NCI-H526 (cell line): ENCODE results near the gene TBX10.
"Not testable (repeated sequence)": the region's sequence is repeated elsewhere in the genome, so short reads cannot be mapped to it uniquely, and the experiment has no call there.

Source experiments
- DNase-seq, 2 experiments: peaks; one replicate each; lab custom pipeline; 2025; lab: John Stamatoyannopoulos, UW

TBX10 gene

DNA sequence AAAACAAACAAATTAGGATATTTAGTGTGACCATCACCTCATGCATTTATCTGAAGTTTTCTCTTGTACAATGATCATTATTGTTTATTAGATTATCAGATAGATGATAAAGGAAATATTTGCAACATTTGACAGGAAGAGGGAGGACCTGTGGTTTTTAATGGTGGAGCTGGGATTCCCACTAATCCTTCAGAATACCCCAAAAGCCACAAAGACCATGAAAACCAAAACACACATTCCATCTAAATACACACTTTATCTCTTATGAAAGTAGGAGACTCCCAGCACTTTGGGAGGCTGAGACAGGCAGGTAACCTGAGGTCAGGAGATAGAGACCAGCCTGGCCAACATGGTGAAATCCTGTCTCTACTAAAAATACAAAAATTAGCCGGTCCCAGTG lies 40.4 kb downstream of the TBX10 start:
- no peak for DNase-seq

GRCh38 chr11:67597963-67598362 lies 41.6 kb downstream of the TBX10 start:
- DNase-seq = not testable (repeated sequence)

DNA sequence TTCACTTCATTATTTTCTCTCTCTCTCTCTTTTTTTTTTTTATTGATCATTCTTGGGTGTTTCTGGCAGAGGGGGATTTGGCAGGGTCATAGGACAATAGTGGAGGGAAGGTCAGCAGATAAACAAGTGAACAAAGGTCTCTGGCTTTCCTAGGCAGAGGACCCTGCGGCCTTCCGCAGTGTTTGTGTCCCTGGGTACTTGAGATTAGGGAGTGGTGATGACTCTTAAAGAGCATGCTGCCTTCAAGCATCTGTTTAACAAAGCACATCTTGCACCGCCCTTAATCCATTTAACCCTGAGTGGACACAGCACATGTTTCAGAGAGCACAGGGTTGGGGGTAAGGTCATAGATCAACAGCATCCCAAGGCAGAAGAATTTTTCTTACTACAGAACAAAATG lies 42.1 kb downstream of the TBX10 start:
- DNase-seq = not testable (repeated sequence)

DNA sequence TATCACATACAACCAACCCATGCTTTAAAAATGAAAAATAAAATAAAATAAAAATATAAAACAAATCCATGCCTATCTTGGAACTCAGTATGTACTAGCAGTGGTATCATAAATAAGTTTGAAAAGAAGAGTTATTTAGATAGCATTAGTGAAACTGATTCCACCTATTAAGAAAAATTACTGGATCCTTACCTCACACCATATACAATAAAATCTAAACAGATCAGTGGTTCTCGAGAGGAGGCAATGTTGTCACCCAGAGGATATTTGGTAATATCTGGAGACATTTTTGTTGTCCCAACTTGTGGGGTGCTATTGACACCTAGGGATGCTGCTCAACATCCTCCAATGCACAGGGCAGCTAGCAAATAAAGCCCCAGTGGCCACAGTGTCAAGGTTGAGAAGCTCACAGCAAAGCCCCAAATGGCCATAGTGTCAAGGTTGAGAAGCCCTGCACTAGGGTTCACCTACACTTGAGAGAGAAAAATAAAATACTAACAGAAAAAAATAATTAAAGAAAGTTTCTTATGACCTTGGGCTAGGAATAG lies 42.7 kb downstream of the TBX10 start:
- DNase-seq = no peak

GRCh38 chr11:67594480-67594879 lies 45.1 kb downstream of the TBX10 start:
- DNase-seq = no peak

DNA sequence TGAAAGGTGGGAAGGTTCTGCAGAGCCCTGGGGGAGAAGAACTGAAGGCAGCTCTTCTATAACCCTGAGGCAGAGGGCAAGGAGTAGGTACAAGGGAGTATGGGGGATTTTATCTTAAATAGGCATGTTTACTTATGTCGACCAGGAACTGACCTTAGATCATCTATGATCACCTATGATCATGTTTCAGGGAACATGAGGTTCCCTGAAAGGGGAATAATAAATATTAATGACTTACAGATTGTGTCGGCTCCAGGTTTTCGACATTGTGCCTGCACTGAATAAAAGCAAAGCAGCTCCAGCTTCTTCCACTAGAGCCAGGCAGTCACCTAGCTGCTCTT lies 46.0 kb downstream of the TBX10 start:
- no peak for DNase-seq

- DNase-seq = peak; percentile 11 to 37
These were observed 46.5 kb downstream of the TBX10 start for GRCh38 chr11:67592880-67593564.

- not testable (repeated sequence) for DNase-seq
These were observed 50.6 kb downstream of the TBX10 start for GRCh38 chr11:67588899-67589415.

DNA sequence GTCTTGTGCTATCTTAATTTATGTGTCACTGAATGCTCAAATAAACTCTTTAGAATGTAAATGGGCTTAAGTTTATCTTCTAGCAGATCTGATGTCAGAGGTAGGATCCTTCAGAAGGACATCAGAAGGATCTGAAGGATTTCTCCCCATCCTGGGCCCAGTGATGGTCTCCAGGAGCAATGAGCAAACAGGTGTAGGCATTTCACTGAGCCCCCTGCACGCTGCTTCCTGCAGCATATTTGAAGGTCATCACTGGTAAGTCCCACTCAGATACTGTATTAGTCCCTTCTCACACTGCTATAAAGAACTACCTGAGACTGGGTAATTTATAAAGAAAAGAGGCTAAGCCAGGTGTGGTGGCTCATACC lies 51.4 kb downstream of the TBX10 start:
- no peak for DNase-seq

DNA sequence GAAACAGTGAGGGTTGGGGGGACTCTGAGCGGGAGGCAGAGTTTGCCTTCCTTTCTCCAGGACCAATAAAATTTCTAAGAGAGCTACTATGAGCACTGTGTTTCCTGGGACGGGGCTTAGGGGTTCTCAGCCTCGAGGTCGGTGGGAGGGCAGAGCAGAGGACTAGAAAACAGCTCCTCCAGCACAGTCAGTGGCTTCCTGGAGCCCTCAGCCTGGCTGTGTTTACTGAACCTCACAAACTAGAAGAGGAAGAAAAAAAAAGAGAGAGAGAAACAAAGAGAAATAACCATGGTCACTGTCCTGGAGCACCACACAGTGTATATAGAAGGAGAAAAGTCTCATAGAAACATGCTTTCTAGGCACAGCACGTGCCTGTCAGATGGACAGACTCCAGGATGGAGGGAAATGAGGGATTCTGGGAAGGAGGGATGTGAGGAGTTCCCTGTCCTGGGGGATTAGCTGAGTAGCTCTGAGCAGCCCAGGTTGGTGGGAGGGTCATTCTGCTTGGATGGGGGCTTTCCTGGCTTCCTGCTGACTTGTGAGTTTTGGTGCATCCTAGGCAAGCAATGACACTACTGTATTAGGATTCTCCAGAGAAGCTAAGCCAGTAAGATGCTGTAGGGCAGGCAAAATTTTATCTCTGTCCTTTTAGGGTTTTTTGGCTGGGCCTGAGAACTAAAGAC lies 52.9 kb downstream of the TBX10 start:
- no peak for DNase-seq

DNA sequence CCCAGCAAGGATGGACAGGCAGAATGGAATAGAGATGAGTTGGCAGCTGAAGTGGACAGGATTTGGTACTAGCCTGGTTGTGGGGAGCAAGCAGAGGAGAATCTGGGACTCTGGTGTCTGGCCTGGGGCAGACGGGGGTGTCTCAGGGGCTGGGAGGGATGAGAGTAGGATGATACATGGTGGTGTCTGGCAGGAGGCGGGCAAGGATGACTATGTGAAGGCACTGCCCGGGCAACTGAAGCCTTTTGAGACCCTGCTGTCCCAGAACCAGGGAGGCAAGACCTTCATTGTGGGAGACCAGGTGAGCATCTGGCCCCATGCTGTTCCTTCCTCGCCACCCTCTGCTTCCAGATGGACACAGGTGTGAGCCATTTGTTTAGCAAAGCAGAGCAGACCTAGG lies 53.7 kb downstream of the TBX10 start:
- DNase-seq = no peak

- peak in 1 of 2 experiments; percentile 12 for DNase-seq
These were observed 54.4 kb downstream of the TBX10 start for GRCh38 chr11:67584881-67585873.

DNA sequence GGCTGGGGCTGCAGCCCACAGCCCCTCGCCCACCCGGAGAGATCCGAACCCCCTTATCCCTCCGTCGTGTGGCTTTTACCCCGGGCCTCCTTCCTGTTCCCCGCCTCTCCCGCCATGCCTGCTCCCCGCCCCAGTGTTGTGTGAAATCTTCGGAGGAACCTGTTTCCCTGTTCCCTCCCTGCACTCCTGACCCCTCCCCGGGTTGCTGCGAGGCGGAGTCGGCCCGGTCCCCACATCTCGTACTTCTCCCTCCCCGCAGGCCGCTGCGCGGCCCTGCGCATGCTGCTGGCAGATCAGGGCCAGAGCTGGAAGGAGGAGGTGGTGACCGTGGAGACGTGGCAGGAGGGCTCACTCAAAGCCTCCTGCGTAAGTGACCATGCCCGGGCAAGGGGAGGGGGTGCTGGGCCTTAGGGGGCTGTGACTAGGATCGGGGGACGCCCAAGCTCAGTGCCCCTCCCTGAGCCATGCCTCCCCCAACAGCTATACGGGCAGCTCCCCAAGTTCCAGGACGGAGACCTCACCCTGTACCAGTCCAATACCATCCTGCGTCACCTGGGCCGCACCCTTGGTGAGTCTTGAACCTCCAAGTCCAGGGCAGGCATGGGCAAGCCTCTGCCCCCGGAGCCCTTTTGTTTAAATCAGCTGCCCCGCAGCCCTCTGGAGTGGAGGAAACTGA lies 55.2 kb downstream of the TBX10 start:
- DNase-seq = peak; percentile 47 to 83

DNA sequence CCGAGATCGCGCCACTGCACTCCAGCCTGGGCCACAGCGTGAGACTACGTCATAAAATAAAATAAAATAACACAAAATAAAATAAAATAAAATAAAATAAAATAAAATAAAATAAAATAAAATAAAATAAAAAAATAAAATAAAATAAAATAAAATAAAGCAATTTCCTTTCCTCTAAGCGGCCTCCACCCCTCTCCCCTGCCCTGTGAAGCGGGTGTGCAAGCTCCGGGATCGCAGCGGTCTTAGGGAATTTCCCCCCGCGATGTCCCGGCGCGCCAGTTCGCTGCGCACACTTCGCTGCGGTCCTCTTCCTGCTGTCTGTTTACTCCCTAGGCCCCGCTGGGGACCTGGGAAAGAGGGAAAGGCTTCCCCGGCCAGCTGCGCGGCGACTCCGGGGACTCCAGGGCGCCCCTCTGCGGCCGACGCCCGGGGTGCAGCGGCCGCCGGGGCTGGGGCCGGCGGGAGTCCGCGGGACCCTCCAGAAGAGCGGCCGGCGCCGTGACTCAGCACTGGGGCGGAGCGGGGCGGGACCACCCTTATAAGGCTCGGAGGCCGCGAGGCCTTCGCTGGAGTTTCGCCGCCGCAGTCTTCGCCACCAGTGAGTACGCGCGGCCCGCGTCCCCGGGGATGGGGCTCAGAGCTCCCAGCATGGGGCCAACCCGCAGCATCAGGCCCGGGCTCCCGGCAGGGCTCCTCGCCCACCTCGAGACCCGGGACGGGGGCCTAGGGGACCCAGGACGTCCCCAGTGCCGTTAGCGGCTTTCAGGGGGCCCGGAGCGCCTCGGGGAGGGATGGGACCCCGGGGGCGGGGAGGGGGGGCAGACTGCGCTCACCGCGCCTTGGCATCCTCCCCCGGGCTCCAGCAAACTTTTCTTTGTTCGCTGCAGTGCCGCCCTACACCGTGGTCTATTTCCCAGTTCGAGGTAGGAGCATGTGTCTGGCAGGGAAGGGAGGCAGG lies 56.0 kb downstream of the TBX10 start, which contains the start of gene GSTP1:
Gene GSTP1, plus strand, starts transcription at position 566 of the 958 bp plus-strand sequence. Its CDS starts 32 bp downstream, at position 598.
- peak; percentile 95 to 98 for DNase-seq

DNA sequence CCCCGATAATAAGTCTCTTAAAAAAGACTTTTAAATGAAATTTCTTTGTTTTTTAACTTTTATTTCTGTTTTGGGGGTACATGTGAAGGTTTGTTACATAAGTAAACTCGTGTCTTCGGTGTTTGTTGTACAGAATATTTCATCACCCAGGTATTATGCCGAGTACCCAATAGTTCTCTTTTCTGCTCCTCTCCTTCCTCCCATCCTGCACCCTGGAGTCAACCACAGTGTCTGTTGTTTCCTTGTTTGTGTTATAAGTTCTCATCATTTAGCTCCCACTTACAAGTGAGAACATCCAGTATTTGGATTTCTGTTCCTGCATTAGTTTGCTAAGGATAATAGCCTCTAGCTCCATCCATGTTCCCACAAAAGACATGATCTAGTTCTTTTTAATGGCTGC lies 57.6 kb downstream of the TBX10 start:
- peak; percentile 46 to 55 for DNase-seq

DNA sequence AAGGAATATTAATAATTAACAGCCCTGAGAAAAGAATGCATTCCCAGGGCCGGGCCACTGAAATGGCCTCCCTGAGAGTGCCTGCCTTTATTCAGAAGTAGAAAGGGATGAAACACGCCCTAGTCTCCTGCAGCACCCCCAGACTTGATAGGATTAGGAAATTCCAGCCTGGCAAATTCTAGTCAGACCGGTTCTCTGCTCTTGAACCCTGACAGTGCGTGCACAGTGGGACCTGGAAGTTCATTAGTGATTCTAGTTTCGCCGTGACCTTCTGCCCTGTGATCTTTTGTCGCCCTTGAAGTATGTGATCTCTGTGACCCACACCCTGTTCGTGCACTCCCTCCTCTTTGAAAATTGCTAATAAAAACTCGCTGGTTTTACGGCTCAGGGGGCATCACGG lies 58.1 kb downstream of the TBX10 start:
- DNase-seq = peak; percentile 66 to 75
